ENCODE data around the gene ANKRD12.

Gene ANKRD12

DNA sequence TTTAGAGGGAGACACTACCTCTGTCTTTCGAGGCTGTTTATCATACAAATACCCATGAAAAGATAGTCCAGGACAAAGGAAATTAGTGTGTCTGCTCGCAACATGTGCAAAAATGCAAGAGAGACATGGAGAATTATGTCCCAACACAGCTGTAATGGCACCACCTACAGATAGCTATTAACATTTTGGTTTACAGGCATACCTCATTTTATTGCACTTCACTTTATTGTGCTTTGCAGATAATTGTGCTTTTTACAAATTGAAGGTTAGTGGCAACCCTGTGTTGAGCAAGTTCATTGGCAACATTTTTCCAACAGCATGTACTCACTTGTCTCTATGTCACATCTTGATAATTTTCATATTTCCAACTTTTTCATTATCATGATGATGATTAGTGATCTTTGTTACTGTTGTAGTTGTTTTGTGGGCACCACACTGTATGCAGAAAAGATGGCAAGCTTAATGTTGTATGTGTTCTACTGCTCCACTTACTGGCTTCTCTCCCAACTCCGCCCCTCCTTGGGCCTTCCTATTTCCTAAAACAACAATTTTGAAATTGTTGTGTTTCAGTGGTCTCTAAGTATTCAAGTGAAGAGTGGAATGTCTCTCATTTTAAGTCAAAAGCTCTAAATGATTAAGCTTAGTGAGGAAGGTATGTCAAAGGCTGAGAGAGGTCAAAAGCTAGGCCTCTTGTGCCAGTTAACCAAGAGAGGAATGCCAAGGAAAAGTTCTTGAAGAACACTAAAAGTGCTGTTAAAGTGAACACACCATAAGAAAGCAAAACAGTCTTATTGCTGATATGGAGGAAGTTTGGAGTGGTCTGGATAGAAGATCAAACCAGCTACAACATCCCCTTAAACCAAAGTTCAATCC is 52.0 kb downstream of the ANKRD12 start:
- no peak for DNase-seq

DNA sequence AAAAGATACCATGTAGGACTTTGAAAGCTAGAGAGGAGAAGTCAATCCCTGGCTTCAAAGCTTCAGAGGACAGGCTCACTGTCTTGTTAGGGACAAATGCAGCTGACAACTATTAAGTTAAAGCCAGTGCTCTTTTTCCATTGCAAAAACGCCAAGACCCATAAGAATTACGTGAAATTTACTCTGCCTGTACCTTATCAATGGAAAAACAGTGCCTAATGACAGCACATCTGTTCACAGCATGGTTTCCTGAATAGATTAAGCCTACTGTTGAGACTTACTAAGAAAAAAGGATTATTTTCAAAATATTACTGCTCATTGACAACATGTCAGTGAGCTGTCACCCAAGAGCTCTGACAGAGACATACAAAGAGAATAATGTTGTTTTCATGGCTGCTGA is 52.9 kb downstream of the ANKRD12 start:
- no peak for DNase-seq

DNA sequence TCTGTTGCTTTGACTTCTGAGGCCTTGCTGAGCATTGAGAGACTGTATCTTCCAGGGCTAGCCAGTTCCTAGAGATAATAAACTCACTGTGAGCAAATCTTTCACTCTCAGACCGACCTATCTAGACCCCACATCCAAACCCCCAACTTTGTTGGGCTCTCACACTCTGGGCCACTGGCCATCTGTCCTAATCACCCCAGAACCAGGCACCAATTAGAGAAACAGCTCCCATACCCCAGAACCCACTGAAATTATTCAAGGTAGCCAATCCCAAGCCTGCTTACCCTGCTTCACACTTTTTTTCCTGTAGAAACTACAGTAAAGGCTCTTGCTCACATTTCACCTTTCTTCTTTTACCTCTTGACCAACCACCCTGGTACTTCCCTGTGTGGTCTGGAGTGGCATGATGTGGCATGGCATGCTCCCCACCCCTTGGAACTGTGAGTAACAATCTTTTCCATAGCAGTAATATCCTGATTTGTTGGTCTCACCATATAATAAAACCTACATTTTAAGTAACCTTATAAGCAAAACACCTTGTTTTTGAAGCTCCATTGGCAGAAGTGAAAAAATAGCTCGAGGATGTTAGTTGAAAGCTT is 55.2 kb downstream of the ANKRD12 start:
- DNase-seq: no peak

DNA sequence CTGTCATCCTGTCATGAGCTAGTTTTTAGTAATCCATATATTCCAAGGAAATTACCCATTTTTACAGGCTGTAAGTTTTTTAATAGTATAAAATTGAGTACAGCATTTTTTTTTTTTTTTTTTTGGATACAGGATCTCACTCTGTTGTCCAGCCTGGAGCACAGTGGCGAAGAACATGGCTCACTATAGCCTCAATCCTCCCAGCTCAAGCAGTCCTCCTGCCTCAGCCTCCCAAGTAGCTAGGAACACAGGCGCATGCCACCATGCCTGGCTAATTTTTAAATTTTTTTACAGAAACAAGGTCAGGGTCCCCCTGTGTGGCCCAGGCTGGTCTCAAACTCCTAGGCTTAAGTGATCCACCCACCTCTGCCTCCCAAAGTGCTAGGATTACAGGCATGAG is 56.5 kb downstream of the ANKRD12 start:
- no peak for DNase-seq

DNA sequence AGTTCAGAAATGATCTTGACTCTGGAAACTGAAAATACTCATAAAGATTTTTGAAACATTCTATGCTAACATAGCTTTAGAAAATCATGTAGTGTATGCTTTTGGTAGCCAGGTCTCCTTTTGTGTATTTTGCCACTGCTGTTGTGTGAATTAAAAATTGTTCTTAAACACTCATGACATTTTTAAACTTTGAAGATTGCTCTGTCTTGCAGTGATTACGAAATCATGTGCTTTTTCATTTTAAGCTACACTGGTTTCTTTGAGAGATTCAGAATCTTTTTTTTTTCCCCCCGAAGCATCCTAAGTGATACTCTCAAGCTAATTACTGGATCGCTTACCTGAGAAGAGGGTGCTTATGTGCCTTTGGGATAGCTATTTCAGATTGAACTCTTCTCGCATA is 60.0 kb downstream of the ANKRD12 start:
- DNase-seq: no peak

DNA sequence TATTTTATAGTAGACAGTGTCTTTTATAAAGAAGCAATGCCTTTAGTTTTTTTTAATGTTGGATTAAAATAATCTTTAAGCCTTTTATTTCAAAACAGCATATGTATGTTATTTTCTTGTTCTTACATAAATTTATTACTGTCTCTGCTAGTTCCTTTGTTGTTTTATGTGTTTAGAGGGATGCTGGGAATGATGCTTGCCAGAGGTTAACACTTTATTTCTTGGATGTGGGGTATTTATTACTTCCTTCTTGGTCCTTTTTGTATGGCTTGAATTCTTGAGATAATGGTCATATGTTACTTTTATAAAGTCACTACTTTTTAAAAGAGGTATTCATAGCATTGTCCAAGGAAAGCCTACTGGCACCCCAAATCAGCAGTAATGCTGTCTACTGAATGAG is 63.1 kb downstream of the ANKRD12 start:
- no peak for DNase-seq

DNA sequence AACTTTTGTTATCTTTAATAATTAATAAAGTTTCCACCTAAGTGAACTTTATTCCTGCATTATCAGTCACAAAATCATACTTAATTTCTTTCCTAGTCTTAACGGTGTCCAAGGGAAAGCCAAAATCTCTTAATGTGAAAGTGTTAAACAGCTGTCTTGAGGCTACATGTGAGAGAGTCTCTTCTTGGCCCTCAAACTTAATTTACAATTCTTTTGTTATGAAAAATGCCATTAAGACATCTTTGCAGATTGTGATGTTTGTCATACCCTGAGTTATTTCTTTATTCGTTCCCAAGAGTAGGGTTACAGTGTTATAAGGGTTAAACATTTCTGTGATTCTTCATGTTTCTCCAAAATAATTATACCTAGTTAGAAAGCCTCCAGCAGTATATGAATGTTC is 64.6 kb downstream of the ANKRD12 start:
- DNase-seq: no peak

DNA sequence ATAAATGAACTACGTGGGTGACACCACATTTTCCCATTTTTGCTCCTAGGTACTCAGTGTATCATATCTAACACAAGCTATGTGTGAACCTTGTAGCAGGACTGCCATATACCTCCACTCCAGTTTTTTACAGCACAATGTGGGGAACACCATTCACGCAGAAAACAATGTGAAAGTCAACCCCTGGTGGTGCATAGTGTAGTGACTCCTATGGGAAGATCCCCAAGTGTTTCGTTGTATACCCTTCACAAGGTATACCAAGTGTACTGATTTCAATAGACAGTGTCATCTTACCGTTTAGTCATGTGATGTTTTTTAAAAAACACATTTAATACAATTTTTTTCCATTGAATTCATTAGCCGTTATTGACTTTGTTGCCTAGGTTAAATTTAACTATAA is 68.1 kb downstream of the ANKRD12 start:
- DNase-seq: no peak

DNA sequence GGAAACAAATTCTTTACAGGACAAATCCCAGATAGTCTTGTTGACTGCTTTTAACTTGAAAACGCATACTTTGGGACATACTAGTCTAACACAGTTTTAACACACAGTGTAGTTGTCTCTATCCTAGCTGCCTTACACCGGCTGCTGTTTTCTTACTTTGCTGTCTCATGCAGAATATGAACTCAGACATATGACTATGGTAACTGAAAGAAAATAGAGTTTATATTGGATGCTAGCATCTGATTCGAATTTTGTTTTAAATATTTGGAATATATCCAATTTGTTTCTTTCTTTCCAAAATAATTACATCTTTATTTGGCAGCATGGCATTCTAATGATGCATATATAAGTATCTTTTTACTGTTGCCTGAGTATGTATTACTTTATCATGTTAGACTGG is 69.8 kb downstream of the ANKRD12 start:
- no peak for DNase-seq

DNA sequence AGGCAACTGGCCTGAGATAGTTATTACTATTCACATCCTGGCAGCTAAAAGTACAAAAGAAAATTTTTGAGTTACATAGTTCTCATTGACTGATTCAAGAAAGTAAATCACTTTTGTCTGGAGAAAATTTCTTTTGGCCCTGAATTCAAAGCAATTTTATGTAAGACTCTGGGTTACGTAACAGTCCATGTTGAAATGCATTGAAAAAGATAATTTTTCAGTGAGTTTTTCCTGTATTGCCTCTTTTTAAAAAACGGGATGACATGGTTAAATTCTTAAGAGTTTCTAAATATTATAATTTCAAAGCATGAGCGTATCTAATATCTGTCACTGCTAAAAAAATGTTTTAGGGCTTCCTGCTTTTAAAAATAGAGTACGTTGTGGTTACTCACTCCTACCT is 72.7 kb downstream of the ANKRD12 start:
- DNase-seq: no peak

DNA sequence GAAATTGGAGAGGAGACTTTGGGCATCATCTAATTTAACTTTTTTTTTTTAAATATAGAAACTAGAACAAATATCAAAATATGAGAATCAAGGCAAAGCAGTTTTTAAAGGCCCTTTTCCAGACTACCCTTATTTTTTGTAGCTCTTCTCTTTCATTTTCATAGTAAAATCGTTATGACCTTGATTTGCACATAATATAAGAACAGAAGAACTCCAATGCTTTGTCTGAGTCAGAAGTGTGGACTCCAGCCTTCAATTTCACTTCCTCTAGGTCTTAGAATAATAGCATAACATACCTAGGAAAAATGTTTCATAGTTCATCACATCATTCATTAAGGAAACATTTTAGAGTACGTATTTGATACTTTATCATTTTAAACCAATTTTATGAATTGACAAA is 74.4 kb downstream of the ANKRD12 start:
- no peak for DNase-seq

DNA sequence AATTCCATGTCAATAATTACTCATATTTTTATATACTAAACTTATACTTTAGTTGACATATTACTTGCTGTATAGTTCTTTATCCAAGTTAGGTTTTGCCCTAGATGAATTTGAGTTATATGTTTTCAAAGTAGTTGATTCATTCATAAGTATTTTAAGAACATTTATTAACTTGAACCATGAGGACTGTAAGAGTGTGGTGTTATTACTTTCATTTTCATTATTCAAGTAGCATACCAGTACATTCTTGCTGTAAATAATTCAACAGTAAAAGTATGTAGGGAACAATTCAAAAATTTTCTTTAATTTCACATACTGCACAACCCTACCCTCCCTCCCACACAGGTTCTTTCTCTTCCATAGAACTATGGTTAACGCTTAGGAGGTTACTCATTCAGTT is 75.4 kb downstream of the ANKRD12 start:
- DNase-seq: no peak

DNA sequence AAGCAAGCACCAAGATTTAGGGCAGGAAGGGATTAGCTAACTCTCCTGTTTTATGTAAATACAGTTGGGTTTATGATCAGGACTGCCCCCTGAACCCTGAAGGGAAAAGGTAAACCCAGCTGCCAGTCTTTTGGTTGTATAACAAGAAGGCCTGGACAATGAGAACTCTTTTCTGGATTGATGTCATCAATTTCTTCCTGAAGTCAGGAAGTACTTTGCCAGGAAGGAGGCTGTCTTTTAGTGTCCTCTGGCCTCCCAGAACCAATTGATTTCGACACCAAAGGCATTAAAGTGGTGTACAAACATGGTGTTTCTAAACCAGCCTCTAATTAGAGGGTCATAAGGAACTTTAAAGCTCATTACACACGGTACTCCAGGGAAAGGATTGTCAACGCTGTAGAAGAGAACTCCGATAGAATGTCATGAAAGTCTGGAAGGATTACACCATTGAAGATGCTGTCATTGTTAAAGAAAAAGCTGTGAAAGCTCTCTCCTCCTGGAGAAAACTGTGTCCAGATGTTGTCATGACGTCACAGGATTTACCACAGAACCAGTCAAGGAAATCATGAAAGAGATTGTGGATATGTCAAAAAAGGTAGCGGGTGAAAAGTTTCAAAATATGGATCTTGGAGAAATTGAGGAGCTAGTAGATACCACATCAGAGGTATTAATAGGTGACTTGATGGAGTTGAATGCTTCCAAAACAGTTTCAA is 78.8 kb downstream of the ANKRD12 start:
- no peak for DNase-seq

DNA sequence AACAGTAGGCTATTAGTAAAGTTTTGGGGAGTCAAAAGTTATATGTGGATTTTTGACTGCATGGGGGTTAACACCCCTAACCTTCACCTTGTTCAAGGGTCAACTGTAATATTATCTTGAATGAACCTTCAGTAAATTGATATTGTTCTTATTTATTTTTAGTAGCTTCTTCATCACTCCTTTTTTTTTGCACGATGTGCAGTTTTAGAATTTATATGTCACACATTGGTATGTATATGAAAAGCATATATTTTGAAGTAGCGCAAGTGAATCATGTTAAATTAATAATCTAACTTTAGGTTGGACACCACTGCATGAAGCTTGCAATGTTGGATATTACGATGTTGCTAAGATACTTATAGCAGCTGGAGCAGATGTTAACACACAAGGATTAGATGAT is 79.9 kb downstream of the ANKRD12 start:
- no peak for DNase-seq

DNA sequence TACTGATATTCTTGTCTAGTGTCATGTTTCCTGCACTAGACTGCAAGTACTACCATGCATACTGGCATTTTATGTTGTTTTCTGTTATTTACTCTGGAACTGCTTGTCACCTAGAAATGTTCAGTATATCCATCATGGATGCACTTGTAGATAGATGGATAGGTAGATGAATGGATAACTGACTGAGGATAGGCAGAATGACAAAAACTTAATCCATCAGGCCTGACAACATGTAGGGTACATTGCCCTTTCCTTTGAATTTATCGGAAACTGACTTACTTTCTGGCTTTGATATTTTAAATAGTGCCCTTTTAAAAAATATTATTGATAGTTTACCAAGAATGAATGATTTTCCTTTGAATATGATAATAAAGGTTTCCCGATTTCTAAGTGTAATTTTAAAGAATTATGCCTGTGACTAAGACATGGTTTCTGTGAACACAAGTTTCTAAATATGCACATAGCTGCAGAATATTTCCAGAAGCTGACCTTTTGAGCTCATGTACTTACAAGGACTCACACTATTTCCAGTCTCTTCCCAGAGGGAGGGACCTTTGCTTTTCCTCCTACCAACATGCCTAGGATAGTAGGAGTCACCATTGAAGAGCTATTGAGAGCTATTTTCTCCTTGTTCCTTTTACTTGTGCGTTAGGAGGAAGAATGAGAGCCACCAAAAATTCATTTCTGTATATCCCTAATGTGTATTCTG is 81.3 kb downstream of the ANKRD12 start:
- no peak for DNase-seq

DNA sequence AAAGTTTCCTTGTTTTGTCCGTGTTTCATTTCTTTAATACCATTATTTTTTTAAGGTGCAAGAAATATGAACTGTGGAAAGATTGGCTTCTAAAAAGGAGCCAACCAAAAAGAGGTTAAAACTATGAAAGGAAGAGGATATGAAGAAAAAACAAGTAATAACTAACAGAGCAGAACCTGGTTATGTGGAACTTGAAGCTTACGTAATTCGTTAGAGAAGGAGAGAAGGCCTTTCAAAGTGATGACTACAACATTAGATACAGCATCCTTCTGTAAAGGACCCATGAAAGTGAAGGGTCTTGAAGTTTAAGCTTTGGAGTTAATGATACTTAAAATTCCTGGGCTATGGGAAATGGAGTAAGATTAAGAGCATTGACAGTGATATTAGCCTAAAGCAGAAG is 84.5 kb downstream of the ANKRD12 start:
- DNase-seq: no peak

DNA sequence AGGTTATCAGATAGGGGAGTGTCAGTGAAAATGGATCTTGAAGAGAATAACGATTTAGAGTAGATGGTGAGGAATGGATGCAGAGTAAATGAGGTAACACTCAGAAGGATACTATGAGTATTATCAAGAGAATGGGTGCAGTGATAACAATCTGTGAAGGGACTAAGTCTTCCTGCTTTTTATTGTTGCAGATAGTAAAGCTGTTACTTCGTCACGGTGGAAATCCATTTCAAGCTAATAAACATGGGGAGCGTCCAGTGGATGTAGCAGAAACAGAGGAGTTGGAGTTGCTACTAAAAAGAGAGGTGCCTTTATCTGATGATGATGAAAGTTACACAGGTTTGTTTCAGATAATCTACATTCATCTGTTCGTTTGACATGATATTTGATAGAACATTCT is 85.1 kb downstream of the ANKRD12 start:
- DNase-seq: no peak

DNA sequence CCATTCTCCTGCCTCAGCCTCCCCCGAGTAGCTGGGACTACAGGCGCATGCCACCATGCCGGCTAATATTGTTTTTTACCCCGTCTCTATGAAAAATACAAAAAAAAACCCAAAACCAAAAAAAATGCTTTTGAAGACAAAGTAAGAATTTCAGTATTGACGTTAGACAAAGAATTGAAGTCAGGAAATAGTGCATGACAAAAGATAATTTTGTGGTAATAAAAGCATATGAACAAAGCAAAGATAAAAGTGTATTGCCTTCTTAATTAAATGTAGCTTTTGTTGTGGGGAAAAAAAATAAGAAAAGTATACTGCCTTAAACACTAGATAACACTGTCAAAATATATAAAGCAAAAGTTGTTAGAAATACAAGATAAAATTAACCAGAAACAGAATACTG is 86.8 kb downstream of the ANKRD12 start:
- DNase-seq: no peak

DNA sequence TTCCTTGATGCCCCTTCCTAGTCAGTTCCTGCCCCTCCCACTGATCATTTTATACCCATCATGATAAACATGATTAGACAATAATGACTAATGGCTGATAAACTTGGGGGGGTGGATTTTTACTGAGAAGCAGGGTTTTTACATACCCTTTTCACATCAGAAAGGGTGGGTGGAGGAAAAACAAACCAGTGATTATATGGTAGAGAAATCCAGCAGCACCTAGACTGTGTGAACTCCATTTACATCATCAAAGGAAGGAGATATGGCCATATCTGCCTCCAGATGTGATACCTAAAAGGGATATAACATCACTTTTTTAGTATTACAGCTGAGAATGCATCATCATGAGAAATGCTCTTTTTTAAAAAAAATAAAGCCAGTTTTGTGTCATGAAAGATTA is 89.9 kb downstream of the ANKRD12 start:
- no peak for DNase-seq

DNA sequence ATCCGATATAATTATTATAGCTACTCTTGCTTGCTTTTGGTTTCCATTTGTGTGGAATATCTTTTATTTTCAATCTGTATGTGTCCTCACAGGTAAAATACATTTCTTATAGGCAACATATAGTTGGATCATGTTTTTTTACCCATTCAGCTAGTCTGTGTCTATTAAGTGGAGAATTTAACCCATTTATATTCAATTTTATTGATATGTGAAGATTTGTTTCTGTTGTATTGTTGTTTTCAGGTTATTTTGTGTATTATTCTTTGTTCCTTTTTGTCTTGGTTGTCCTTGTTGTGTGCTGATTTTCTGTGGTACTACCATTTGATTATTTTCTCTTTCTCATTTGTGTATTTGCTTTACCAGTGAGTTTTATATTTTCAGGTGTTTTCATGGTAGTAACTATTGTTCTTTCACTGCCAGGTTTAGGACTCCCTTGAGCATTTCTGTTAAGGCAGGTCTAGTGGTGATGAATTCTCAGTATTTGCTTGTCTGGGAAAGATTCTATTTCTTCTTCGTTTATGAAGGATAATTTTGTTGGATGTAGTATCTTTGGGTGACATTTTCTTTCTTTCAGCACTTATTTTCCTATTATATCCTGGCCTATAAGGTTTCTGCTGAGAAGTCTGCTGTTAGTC is 95.4 kb downstream of the ANKRD12 start:
- DNase-seq: no peak

DNA sequence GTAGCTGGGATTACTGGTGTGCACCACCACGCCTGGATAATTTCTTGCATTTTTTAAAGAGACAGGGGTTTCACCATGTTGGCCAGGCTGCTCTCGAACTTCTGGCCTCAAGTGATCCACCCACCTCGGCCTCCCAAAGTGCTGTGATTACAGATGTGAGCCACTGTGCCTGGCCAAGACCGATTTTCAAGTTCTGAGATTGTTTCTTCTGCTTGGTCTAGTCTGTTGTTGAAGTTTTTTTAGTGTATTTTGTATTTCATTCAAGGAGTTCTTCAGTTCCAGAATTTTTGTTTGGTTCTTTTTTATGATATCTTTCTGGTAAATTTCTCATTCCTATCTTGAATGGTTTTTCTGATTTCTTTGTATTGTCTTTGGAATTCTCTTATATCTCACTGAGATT is 96.4 kb downstream of the ANKRD12 start:
- no peak for DNase-seq

DNA sequence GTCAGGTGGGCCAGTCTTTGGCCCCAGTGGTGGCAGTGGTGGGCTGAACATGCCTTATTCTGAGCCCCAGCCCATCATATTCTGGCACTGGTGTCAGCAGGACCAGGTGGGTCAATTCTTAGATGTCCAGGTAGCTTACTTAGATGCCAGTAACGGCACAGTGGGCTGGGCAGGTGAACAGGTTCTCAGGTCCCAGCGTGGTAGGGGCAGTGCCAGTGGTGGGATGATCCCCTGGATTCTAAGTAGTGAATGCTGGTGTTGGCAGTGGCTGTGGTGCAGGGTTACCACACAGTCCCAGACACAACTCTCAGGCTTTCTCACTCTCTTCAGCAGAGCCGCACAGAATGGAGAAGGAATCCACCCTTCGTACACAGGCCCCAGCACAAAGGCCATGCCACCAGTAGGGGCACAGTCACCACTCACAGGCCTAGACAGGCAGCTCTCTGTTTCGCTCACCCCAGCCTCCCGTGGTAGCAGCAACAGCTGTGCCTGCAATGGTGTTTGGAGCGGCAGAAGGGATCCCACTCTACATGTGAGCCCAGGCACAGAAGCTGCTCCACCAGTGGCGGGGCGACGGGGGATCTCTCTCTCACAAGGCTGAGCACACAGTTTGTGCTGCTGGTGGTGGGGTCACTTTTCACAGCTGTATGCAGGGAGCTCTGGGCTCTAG is 97.3 kb downstream of the ANKRD12 start:
- DNase-seq: no peak

Data from right hindlimb (tissue), 1 donor.